GM12878 (cell line): ENCODE data around the gene NOVA2. TPM values are rescaled to one million over a fixed set of nuclear protein-coding genes. Genes with fewer than 3 reads are reported as not detected.

Source experiments
- BCL3 ChIP-seq: IDR thresholded peaks from 2 replicates; pipeline ENCODE4 v1.6.1; 2011; ENCODE audit warnings: borderline replicate concordance, low read depth, mild to moderate bottlenecking, moderate library complexity, low read length; ENCODE audit not compliant: insufficient read depth, poor library complexity, severe bottlenecking
- CBX3 ChIP-seq: fragments of 200-600 bp; sonication (generic); IDR thresholded peaks from 2 replicates; pipeline ENCODE4 v1.6.1; 2016; ENCODE audit warnings: low read depth, borderline replicate concordance
- CHD2 ChIP-seq: IDR thresholded peaks from 2 replicates; pipeline ENCODE4 v1.6.1; 2011; ENCODE audit warnings: low read depth, low read length, improper control_type of control experiment, borderline replicate concordance
- EZH2 ChIP-seq: IDR thresholded peaks from 2 replicates; pipeline ENCODE4 v1.6.1; 2012; ENCODE audit warnings: low read depth, mild to moderate bottlenecking, control low read depth, inconsistent platforms, low read length, borderline replicate concordance; ENCODE audit not compliant: control insufficient read depth
- IKZF2 ChIP-seq, 2 experiments: fragments of 450-650 bp; IDR thresholded peaks; 2 replicates each; pipeline ENCODE4 v1.6.1; 2017; ENCODE audit warnings: mild to moderate bottlenecking in 2 of 2, moderate library complexity in 2 of 2
- MYB ChIP-seq: fragments of 150-350 bp; IDR thresholded peaks from 2 replicates; pipeline ENCODE4 v1.6.1; 2014; ENCODE audit warnings: mild to moderate bottlenecking, low read depth, low read length, borderline replicate concordance
- NFIC ChIP-seq: IDR thresholded peaks from 2 replicates; pipeline ENCODE4 v1.6.1; 2012; ENCODE audit warnings: low read depth, mild to moderate bottlenecking, inconsistent platforms, low read length, moderate library complexity
- NR2F1 ChIP-seq: fragments of 450-650 bp; conservative IDR thresholded peaks from 2 replicates; pipeline ENCODE4 v1.6.1; 2017; ENCODE audit warnings: mild to moderate bottlenecking
- SMC3 ChIP-seq: IDR thresholded peaks from 2 replicates; pipeline ENCODE4 v1.6.1; 2011; ENCODE audit warnings: low read length, improper control_type of control experiment, borderline replicate concordance
- TCF3 ChIP-seq: IDR thresholded peaks from 2 replicates; pipeline ENCODE4 v1.6.1; 2012; ENCODE audit warnings: low read depth, mild to moderate bottlenecking, low read length, borderline replicate concordance; ENCODE audit not compliant: insufficient read depth
- ZBTB33 ChIP-seq: fragments of 450-650 bp; IDR thresholded peaks from 2 replicates; pipeline ENCODE4 v1.6.1; 2017; ENCODE audit warnings: mild to moderate bottlenecking
- ZNF24 ChIP-seq: fragments of 450-650 bp; IDR thresholded peaks from 2 replicates; pipeline ENCODE4 v1.6.1; 2017; ENCODE audit warnings: antibody characterized with exemption, mild to moderate bottlenecking
- ZNF384 ChIP-seq: IDR thresholded peaks from 2 replicates; pipeline ENCODE4 v1.6.1; 2012; ENCODE audit warnings: low read depth, mild to moderate bottlenecking, low read length, improper control_type of control experiment, borderline replicate concordance
- ZNF592 ChIP-seq: fragments of 450-650 bp; IDR thresholded peaks from 2 replicates; pipeline ENCODE4 v1.6.1; 2017; ENCODE audit warnings: mild to moderate bottlenecking, moderate library complexity
- ZNF687 ChIP-seq: fragments of 450-650 bp; IDR thresholded peaks from 2 replicates; pipeline ENCODE4 v1.6.1; 2017; ENCODE audit warnings: mild to moderate bottlenecking, moderate library complexity
- ZZZ3 ChIP-seq: IDR thresholded peaks from 2 replicates; pipeline ENCODE4 v1.6.1; 2011; ENCODE audit warnings: low read depth; ENCODE audit not compliant: control insufficient read depth, insufficient read length
- polyA plus RNA-seq, 11 experiments: library from polyadenylated mRNA; depleted of rRNA in 4 of 11; unstranded in 6 of 11; stranded (reverse) in 5 of 11; fragments of >200 nt; fragmentation: Nextera tagmentation in 4 of 11; fragmentation: Illumina TruSeq in 1 of 11; extraction: Ambion mirVana in 4 of 11; extraction: Trizol in 1 of 11; gene quantifications; 1 replicate in 1 of 11; 2 replicates in 10 of 11; pipeline versions ENCODE4 v1.2.1 to v1.2.3, GENCODE V29; 2011 to 2016; ENCODE audit warnings: inconsistent platforms in 2 of 11, missing spikeins in 2 of 11, low read depth in 1 of 11
- total RNA-seq, 4 experiments: library from RNA; depleted of rRNA in 3 of 4; stranded (reverse); fragments of >200 nt in 3 of 4; fragmentation: Illumina TruSeq in 1 of 4; extraction: Trizol in 1 of 4; gene quantifications; 2 replicates each; pipeline versions ENCODE4 v1.2.1 to v1.2.3, GENCODE V29; 2013 to 2021

Gene NOVA2
- total and polyA plus RNA-seq, 10 of the 15 experiments (the other 5 are each of a cell fraction or from before 2014, with no cell fraction given) = under 0.01 to 0.44 (median 0.03) TPM; not detected in 4

GRCh38 chr19:45886427-45887199 is 87.1 kb downstream of the NOVA2 start (continued):
- no peak for TF ChIP-seq ZNF592
- no peak for TF ChIP-seq ZNF24
- peak in 1 of 2 experiments; percentile 35; a peak in 2 of 4 replicates for TF ChIP-seq IKZF2 (IDR thresholded peaks at IDR 0.05)
- TF ChIP-seq BCL3 = peak; percentile 12
- no peak for TF ChIP-seq CBX3
- TF ChIP-seq ZBTB33 = no peak
- no peak for TF ChIP-seq EZH2
- no peak for TF ChIP-seq SMC3
- TF ChIP-seq NFIC = no peak
- TF ChIP-seq NR2F1 = no peak
- peak; percentile 68; the same call in 1 of the 2 replicates for TF ChIP-seq ZNF687
- TF ChIP-seq ZNF384 = no peak
- peak; percentile 69; the same call in 1 of the 2 replicates for TF ChIP-seq CHD2
- no peak for TF ChIP-seq MYB
- no peak for TF ChIP-seq ZZZ3
- TF ChIP-seq TCF3 = peak; percentile 67; the same call in 1 of the 2 replicates
